ENCODE data around the gene STOX2.

The STOX2 gene

GRCh38 chr4:183897193-183897592 is 7.9 kb upstream of the STOX2 start:
- H3K27me3 ChIP-seq (ENCODE audit: low read depth, low read length): no peaks in the 10 kb centered on the region
- H3K27ac ChIP-seq (ENCODE audit: low read length): no peak overlapping the region
- no peaks in the 10 kb centered on the region for H3K36me3 ChIP-seq (replicated peaks; ENCODE audit: low read depth, low read length)
- no peak overlapping the region for H3K4me3 ChIP-seq (ENCODE audit: low read length)
- H3K9ac ChIP-seq (ENCODE audit: low read length): no peak overlapping the region
- no peak overlapping the region for H2AFZ ChIP-seq (ENCODE audit: low read depth, low read length)
- H3K9me3 ChIP-seq (ENCODE audit: insufficient read depth, low read length): no peaks in the 10 kb centered on the region
- no peak overlapping the region for H3K4me2 ChIP-seq (ENCODE audit: low read length)
- no peaks in the 10 kb centered on the region for H3K4me1 ChIP-seq (ENCODE audit: low read length)
- TF ChIP-seq CTCF (IDR thresholded peaks at IDR 0.05; ENCODE audit: low read depth, low read length) (no peak), EZH2phosphoT487 (IDR thresholded peaks at IDR 0.05; ENCODE audit: low read depth) (no peak)
- no peaks in the 10 kb centered on the region for H3K79me2 ChIP-seq (ENCODE audit: low read length)
- no peaks in the 10 kb centered on the region for H4K20me1 ChIP-seq (ENCODE audit: insufficient read depth, low read length)

- H4K20me1 ChIP-seq (ENCODE audit: insufficient read depth, low read length): no peaks in the 10 kb centered on the region
- H3K9me3 ChIP-seq (ENCODE audit: insufficient read depth, low read length): no peaks in the 10 kb centered on the region
- no peaks in the 10 kb centered on the region for H3K4me1 ChIP-seq (ENCODE audit: low read length)
- no peaks in the 10 kb centered on the region for H3K36me3 ChIP-seq (replicated peaks; ENCODE audit: low read depth, low read length)
- H2AFZ ChIP-seq (ENCODE audit: low read depth, low read length): no peak overlapping the region
- H3K27ac ChIP-seq (ENCODE audit: low read length): no peak overlapping the region
- no peak overlapping the region for H3K9ac ChIP-seq (ENCODE audit: low read length)
- H3K79me2 ChIP-seq (ENCODE audit: low read length): no peaks in the 10 kb centered on the region
- no peak overlapping the region for H3K4me2 ChIP-seq (ENCODE audit: low read length)
- no peak for TF ChIP-seq CTCF (IDR thresholded peaks at IDR 0.05; ENCODE audit: low read depth, low read length)
- no peak for TF ChIP-seq EZH2phosphoT487 (IDR thresholded peaks at IDR 0.05; ENCODE audit: low read depth)
- H3K27me3 ChIP-seq (ENCODE audit: low read depth, low read length): no peaks in the 10 kb centered on the region
- H3K4me3 ChIP-seq (ENCODE audit: low read length): no peak overlapping the region
Observed at GRCh38 chr4:183898456-183898855, 6.7 kb upstream of the STOX2 start.

GRCh38 chr4:183903021-183903760 is 1.9 kb upstream of the STOX2 start:
- H3K4me3 ChIP-seq (ENCODE audit: low read length): no peak overlapping the region
- no peak overlapping the region for H3K9ac ChIP-seq (ENCODE audit: low read length)
- H3K27ac ChIP-seq (ENCODE audit: low read length): no peak overlapping the region
- no peaks in the 10 kb centered on the region for H3K79me2 ChIP-seq (ENCODE audit: low read length)
- H3K9me3 ChIP-seq (ENCODE audit: insufficient read depth, low read length): no peaks in the 10 kb centered on the region
- no peak overlapping the region for H3K4me2 ChIP-seq (ENCODE audit: low read length)
- H4K20me1 ChIP-seq (ENCODE audit: insufficient read depth, low read length): no peaks in the 10 kb centered on the region
- no peak overlapping the region for H2AFZ ChIP-seq (ENCODE audit: low read depth, low read length)
- no peaks in the 10 kb centered on the region for H3K27me3 ChIP-seq (ENCODE audit: low read depth, low read length)
- no peaks in the 10 kb centered on the region for H3K4me1 ChIP-seq (ENCODE audit: low read length)
- H3K36me3 ChIP-seq (replicated peaks; ENCODE audit: low read depth, low read length): no peaks in the 10 kb centered on the region
- TF ChIP-seq EZH2phosphoT487 (IDR thresholded peaks at IDR 0.05; ENCODE audit: low read depth): no peak
- TF ChIP-seq CTCF (IDR thresholded peaks at IDR 0.05; ENCODE audit: low read depth, low read length): no peak

GRCh38 chr4:183905593-183906488 is 734 bp downstream of the STOX2 start:
- Histone ChIP-seq H3K27me3 (ENCODE audit: low read depth, low read length) (no peaks in the 10 kb centered on the region), H3K9ac (ENCODE audit: low read length) (no peak overlapping the region), H3K4me1 (ENCODE audit: low read length) (no peaks in the 10 kb centered on the region), H3K4me2 (ENCODE audit: low read length) (no peak overlapping the region), H3K27ac (ENCODE audit: low read length) (no peak overlapping the region), H3K9me3 (ENCODE audit: insufficient read depth, low read length) (no peaks in the 10 kb centered on the region), H3K4me3 (ENCODE audit: low read length) (no peak overlapping the region), H4K20me1 (ENCODE audit: insufficient read depth, low read length) (no peaks in the 10 kb centered on the region), H2AFZ (ENCODE audit: low read depth, low read length) (no peak overlapping the region), H3K36me3 (replicated peaks; ENCODE audit: low read depth, low read length) (no peaks in the 10 kb centered on the region), H3K79me2 (ENCODE audit: low read length) (no peaks in the 10 kb centered on the region)
- TF ChIP-seq EZH2phosphoT487 (IDR thresholded peaks at IDR 0.05; ENCODE audit: low read depth) (no peak), CTCF (IDR thresholded peaks at IDR 0.05; ENCODE audit: low read depth, low read length) (no peak)

All from OCI-LY3 (cell line).